HK-2 (cell line): ENCODE results near the gene CLMN.

Experiments
- DNase-seq: peaks from one replicate; pipeline ENCODE4 v3.0.0-alpha.2; 2018; ENCODE audit not compliant: unreplicated experiment

The CLMN gene, protein sequence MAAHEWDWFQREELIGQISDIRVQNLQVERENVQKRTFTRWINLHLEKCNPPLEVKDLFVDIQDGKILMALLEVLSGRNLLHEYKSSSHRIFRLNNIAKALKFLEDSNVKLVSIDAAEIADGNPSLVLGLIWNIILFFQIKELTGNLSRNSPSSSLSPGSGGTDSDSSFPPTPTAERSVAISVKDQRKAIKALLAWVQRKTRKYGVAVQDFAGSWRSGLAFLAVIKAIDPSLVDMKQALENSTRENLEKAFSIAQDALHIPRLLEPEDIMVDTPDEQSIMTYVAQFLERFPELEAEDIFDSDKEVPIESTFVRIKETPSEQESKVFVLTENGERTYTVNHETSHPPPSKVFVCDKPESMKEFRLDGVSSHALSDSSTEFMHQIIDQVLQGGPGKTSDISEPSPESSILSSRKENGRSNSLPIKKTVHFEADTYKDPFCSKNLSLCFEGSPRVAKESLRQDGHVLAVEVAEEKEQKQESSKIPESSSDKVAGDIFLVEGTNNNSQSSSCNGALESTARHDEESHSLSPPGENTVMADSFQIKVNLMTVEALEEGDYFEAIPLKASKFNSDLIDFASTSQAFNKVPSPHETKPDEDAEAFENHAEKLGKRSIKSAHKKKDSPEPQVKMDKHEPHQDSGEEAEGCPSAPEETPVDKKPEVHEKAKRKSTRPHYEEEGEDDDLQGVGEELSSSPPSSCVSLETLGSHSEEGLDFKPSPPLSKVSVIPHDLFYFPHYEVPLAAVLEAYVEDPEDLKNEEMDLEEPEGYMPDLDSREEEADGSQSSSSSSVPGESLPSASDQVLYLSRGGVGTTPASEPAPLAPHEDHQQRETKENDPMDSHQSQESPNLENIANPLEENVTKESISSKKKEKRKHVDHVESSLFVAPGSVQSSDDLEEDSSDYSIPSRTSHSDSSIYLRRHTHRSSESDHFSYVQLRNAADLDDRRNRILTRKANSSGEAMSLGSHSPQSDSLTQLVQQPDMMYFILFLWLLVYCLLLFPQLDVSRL

DNA sequence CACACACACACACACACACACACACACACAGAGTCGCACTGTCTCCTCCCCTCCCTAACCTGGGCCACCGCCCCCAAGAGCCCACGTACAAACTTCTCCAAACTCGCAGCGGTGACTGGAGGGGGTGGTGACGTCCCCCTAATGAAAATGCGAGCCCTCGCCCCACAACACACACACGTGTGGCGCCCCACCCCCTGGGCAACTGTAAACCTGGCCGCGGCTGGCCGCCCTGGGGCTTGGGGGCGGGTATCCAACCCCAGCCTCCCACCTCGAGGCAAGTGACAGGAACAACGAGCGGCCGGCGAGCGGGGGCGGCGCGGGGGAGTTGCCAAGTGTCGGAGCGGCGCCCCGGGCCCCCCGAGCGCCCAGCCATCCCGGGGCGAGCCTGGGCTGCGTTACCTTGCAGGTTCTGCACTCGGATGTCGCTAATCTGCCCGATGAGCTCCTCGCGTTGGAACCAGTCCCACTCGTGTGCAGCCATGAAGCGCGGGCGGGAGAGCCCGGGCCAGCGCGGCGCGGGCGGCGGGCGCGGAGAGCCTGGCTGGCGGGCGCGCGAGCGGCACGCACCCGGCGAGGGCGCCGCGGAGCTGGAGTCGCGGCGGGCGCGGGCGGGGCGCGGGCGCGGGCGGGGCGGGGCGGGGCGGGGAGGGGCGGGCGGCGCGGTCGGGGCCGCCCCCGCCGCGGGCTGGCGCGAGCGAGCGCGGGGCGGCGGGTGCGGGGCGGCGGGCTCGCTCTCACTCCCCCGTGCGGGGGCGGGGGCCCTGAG, at the start of gene CLMN:
CLMN (minus strand) TSS at position 597 of the 766 bp plus-strand sequence; CDS start at position 481, 116 bp downstream.
- peak; percentile 35 for DNase-seq

DNA sequence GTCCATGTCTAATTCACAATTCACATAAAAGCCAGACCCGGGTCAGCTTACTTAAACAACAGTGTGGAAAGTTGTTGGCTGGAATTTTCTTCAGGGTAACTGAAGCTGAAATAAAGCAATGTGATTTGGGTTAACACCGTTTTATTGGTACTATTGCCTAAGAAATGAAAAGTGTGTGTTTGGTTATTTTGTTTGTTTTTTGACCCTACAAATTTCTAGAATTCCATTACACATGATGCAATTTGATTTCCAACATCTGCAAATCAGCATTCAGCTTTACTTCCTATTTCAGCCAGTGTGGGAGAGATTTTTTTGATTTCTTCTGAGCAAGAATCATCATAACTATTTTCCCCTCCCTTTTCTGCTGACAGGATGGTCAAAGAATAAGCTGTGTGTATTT, 45.7 kb upstream of the CLMN start:
- DNase-seq = no peak

DNA sequence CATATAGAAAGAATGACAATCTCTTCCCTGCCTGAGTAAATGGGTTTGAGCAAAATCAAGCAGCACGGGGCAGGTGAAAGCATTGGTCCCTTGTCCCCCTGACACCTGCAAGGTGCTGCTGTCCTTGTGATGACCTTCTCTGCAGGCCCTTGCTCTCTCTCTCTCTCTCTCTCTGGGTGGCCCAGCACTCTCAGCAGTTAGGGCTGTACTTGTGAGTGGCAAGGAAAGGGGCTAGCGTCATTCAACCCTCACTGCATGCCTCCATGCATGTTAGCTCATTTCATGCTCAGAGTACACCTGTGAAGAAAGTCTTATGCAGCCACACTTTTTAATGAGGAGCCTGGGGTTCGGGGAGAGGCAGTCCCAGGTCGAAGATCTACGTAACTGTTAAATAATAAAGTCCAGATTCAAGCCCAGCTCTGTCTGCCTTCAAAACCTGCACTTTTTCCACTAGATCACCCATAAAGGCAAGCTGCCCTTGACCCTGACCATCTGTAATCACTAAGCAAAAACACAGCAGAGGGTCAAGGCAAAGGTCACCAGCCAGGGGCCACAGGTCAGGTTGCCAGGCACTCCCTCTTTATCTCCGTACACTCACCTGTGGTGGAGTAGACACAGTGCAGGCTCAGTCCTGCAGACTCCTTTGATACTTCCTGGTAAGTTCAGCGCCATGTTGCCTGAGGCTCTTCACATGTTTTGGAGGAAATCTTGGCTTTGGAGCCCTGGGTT, 44.9 kb upstream of the CLMN start:
- DNase-seq = no peak

DNA sequence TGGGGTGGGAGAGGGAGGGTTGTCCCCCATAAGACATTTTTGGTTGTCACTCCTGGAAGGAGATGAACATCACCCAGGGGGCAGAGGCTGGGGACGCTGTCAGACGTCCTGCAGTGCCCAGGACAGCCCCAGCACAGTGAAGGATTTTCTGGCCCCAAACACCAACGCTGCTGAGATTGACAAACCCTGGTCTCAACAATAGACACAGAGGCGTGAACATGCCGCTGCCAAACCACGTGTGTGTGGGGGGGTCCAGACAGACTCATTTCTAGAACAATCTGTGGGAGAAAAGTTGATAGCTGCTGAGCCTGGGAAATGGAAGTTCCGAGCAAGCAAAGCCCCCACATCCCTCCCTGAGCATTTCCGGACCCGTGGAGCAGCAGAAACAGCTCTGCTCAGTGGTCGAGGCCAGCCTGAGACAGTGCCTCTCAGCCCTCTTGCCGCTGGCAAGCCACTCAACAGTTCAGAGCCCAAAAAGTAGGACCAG, 43.8 kb upstream of the CLMN start:
- DNase-seq = no peak

DNA sequence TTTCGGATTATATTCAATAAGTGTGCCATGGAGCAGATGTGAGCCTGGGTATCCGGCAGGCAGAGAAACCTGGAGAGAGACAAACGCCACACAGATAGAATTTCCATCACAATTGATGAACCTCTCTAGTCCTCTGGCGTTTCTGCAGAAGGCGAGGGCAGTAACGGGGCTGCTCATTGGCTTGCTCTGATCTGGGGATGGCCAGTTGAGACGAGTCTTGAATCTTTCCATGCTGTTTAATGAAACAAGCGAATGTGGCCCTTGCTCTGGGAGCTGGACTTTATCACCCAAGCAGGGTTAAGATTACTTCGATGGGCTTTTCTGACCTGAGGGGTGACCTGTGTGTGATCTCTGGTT, 42.4 kb upstream of the CLMN start:
- DNase-seq = no peak

DNA sequence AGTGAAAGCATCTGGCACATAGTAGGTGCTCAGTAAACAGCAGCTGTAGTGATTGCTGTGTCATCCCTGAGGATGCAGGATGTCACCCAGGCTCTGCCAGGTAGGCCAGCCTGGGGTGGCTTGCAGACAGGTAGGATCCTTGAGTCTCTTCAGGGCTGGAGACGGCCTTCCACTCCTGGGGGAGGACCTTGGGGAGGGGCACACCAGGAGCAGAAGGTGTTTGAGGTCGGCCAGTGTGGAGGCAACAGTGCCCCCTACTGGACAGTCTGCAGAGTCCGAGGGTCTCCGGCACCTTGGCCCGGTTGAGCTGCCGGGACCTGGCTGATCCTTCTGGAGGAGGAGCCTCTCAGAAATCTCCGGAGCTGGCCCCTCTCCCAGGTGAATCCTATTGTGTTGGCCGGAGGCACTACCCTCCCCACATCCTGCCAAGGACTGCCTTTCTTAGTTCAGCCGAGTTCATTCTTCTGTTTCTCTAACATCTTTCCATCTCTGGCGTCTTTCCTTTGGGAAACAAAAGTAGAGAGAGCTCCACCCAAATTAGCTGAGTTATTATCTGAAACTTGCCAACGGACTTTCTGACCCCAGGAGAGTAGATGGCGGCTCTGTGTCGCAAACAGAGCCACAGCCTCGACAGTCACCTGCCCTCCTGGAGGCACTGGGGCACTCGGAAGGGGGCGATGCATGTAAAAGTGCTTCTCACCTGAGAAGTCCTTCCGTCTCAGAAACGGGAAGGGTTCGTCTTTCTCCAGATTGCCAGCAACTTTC, 41.8 kb upstream of the CLMN start:
- DNase-seq = peak; percentile 14

DNA sequence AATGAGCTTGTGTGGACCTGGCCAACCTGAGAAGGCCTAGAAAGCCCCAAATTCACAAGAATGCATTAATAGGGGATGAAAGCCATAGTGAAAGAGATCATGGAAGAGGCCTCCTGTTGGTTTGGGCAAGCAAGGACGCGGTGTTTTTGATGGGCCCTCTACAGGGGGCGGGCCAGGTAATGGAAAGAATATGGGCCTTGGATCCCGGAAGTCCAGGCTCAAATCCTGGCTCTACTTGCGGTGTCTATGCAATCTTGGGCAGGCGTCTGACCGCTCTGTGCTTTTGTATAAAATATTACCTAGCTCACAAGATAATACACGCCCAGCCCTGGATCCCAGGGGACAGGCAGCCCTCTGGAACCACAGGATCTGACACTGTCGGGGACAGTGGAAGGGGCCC, 41.1 kb upstream of the CLMN start:
- no peak for DNase-seq

DNA sequence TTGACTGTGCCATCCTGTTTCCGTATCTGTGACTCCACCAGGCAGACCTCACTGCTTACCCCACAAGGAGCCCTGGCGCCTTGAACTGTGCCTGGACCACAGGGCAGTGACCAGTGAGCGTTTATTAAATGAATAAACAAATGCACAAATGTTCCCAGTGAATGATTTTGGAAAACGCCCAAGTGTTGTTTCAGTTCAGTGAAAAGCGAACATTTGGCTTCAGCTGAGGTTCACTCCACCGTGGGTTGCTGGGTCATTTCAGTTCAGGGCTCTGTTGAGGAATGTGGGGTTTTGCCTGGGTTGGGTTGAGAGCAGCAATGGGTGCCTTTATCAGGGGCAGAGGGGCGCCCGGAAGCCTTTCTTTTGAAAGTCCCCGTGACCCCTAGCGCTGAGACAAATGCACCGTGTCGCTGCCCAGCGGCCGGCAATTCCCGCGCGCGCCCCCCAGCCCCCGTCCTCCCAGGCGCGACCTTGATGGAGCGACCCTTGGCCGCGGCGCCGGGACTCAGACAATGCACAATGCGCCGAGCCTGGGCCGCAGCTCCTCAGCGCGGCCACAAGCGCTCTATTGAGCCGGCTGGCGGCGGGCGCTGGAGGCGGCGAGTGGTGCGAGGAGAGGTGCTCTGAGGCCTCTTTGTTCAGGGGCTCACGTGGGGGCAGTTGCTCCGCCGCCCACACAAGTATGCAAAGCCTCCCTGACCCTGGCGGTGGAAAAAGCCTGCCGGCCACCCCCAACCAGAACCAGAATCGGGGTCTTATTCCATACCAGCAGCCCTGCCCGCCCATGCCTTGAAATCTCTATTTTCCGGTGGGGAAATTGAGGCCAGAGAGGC, 40.5 kb upstream of the CLMN start:
- DNase-seq = no peak

DNA sequence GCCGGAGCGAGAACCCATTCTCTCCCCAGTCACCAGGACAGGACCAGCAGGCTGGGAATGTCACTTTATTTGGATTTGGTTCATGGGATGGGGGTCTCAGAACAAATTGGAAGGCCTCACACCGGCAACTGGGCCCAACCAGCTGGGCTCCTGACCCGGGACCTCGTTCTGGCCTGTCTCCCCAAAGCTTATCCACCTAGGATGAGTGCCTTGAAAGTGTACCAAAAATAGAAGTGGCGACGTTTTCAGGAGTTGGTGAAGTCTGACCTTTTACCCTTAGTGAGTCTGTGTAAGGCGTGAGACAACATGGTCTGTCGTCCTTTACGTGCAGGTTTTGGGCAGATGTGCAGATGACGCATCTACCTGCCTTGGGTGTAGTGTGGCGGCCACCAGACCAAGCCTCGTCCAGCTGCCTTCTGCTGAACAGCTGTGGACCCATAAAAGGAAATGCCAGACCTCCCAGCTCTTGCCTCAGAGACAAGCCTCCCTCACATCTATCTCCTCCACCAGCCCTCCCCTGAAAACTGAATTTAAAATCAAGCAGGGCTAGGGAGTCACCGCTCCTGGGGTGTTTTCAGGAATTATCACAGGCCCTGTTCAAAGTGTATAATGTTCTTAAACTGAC, 36.6 kb upstream of the CLMN start:
- DNase-seq = no peak

DNA sequence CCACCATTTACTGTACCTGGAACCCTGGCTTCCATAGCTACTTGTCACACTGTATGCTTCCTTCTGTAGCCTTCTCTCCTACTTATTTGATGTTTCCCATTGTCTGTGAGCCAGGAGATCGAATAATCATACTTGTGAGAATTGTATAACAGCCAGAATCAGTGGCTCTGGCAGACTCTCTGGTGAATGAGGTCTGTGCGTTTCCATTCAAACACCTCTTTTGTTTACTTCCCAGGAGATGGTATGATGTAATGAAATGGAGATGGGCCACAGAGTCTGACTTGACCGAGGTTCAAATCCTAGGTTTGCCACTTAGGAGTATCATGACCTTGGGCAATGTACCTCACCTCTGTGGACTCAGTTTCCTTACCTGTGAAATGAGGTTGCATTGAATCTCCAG, 35.7 kb upstream of the CLMN start:
- no peak for DNase-seq

DNA sequence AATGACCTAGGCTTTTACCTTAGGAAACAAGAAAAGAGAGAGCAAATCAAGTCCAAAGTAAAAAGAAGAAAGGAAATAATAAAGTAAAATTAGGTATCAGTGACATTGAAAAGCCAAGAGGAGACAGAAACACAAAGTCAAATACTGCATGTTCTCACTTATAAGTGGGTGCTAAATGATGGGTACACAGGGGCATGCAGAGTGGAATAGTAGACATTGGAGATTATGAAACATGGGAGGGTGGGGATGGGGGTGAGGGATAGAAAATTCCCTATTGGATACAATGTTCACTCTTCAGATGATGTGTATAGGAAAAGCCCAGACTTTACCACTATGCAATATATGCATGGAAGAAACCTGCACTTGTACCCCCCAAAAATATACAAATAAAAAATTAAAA, 35.1 kb upstream of the CLMN start:
- DNase-seq = no peak

DNA sequence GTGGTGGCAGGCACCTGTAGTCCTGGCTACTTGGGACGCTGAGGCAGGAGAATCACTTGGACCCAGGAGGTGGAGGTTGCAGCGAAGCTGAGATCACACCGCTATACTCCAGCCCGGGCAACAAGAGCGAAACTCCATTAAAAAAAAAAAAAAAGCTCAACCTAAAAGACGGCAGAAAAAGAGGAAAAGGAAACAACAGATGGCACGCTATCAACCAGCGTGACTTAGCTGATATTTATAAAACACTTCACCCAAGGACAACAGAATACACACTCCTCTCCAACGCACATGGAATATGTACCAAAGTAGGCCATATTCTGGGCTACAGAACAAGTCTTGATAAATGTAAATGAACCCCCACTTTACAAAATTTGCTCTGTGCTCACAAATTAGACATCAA, 34.0 kb upstream of the CLMN start:
- DNase-seq = no peak

DNA sequence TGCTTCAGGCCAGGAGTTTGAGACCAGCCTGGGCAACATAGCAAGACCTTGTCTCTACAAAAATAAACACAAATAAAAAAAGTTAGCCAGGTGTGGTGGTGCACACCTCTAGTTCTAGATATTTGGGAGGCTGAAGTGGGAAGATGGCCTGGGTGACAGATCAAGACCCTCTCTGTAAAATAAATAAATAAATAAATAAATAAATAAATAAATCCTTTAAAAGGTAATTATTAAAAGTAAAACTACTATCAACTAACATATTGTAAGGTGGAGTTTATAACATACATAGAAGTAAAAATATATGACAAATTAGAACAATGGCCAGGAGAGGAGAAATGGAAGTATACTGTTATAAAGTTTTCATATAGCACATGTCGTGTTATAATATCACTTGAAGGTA, 33.3 kb upstream of the CLMN start:
- no peak for DNase-seq

DNA sequence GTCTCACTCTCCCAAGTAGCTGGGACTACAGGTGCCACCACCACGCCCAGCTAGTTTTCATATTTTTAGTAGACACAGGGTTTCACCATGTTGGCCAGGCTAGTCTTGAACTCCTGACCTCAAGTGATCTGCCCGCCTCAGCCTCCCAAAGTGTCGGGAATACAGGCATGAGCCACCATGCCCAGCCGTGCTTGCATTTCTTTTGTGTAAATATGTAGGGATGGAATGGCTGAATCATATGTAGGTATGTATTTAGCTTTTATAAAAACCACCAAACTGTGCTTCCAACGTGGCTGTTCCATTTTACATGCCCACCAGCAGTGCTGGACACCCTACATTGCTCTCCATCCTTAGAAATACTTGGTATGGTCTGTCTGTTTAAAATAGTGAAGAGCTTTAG, 32.8 kb upstream of the CLMN start:
- DNase-seq = no peak

DNA sequence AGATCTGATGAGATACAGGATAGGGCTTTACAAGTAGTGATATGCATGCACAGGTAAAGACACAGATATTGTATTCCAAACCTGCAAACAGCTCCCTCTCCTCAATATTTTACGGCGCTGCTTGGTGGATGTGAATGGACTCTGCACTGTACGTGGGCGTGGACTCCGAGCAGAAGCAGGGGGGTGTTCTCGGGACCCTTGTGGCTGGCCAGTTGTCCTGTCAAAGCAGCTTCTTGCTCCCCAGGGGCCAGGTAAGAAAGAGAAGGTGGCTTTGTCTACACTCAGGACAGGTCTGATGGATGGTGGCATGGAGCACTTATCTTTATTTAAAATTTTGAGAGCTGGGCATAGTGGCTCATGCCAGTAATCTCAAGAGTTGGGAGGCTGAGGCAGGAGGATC, 29.5 kb upstream of the CLMN start:
- DNase-seq = no peak

DNA sequence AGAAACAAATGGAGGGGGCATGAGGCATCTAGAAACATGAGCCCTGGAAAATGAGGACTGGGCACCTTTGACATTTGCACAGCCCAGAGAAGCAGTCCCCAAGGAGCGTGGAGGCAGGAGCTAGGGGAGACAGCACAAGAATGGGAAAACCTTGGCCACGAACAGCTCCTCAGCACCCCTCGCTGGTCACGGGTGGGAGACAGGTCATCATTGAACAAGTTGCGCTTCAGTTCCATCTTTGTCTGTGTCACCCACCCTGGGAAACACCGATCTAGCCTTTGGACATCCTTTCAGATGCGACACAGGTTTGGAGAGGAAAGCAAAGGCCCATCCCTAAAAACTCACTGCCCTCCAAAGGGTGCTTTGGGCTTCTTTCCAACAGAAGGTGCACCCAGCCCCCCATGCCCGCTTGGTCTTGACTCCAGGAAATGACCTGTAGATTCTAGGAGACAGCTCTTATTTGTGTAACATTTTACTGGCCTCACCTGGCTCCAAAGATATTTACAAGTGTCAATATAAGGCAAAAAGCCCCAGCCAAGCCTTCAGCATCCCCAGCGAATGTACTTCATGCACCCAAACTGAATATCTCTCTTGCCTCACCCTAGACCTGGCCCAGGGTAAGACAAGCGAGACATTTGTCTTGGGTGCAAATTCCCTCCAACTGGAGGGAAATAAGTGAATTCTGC, 28.8 kb upstream of the CLMN start:
- DNase-seq = no peak

DNA sequence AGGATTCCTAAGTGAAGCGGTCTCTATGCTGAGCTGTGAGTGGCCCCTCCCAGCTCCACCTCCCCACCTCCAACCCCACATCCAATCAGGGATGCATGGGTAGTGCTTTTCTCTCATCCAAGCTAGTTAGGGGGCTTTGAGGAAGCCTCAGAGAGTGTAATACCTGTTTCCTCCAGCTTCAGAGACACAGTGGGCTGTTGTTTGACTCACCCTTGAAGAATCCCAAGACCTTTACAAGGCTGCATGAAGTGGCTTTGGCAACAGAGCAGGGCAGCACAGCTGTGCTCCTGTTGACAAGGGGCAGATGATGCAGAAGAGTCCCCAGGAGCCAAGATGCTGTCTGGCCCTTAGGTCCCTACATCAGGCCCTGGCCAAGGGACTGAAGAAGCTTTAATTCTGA, 27.1 kb upstream of the CLMN start:
- DNase-seq = peak; percentile 11

DNA sequence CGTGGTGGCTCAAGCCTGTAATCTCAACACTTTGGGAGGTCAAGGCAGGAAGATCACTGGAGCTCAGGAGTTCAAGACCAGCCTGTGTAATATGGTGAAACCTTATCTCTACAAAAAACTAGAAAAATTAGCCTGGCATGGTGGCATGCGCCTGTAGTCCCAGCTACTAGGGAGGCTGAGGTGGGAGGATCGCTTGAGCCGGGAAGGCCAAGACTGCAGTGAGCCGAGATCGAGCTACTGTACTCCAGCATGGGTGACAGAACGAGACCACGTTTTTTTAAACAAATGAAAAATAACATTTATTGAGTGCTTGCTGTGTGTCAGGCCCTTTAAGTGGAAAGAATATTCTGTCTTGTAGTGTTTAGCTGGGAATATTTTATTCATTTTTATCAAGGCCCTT, 26.6 kb upstream of the CLMN start:
- DNase-seq = no peak

DNA sequence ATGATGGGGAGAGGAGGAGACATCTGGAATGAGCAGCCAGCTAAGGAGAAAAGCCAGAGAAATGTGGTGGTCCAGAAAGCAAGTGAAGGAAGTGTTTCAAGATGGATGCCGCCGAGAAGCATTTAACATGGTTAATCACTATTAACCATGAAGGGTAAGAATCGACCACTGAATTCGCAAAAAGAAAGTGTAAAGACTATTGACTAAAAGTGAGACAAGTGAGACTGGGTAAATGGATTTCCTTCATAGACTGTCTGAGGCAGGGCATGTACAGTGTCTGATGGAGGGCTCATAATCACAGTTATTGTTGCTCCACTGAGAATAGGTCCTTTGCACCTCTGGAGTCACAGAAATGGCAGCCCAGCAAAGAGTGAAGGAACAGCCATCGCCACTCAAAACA, 25.3 kb upstream of the CLMN start:
- DNase-seq = no peak
